DND-41 (cell line): ENCODE results near the gene CAB39L.
"Not testable (repeated sequence)": the region's sequence is repeated elsewhere in the genome, so short reads cannot be mapped to it uniquely, and the experiment has no call there.

ENCODE experiments used
- ATAC-seq: fragments of 200-7000 bp; cut with Tn5 transposase; 3 replicates; pipeline ENCODE4 v1.9.1; 2021; ENCODE audit warnings: low read depth; ENCODE audit not compliant: insufficient read depth
- DNase-seq: peaks from one replicate; pipeline ENCODE4 v3.0.0-alpha.2; 2020
- H2AFZ ChIP-seq: 2 replicates; pipeline ENCODE4 v1.6.0; 2012; ENCODE audit warnings: low read depth, low read length
- H3K27ac ChIP-seq: 2 replicates; pipeline ENCODE4 v1.5.1; 2012; ENCODE audit warnings: low read length, inconsistent platforms
- H3K27me3 ChIP-seq: fragments of 200-600 bp; sonication (generic); 2 replicates; pipeline ENCODE4 v1.6.0; 2012; ENCODE audit warnings: low read length, mild to moderate bottlenecking, inconsistent platforms; ENCODE audit not compliant: insufficient read depth, poor library complexity
- H3K36me3 ChIP-seq: 2 replicates; pipeline ENCODE4 v1.5.1; 2012; ENCODE audit warnings: low read length, inconsistent platforms; ENCODE audit not compliant: insufficient read depth
- H3K4me1 ChIP-seq: 2 replicates; pipeline ENCODE4 v1.5.1; 2012; ENCODE audit warnings: mild to moderate bottlenecking, low read length; ENCODE audit not compliant: insufficient read depth
- H3K4me2 ChIP-seq: 2 replicates; pipeline ENCODE4 v1.6.0; 2012; ENCODE audit warnings: mild to moderate bottlenecking, moderate library complexity, low read length, inconsistent platforms; ENCODE audit not compliant: insufficient read depth
- H3K4me3 ChIP-seq, 2 experiments: fragments of 200-600 bp in 1 of 2; shearing (Covaris generic) in 1 of 2; 2 replicates each; pipeline ENCODE4 v1.5.1; 2012 to 2016; ENCODE audit warnings: inconsistent platforms in 2 of 2, low read length in 2 of 2, mild to moderate bottlenecking in 2 of 2, low read depth in 1 of 2, moderate library complexity in 1 of 2
- H3K79me2 ChIP-seq: 2 replicates; pipeline ENCODE4 v1.6.0; 2012; ENCODE audit warnings: low read length, inconsistent platforms; ENCODE audit not compliant: insufficient read depth
- H3K9ac ChIP-seq: 2 replicates; pipeline ENCODE4 v1.6.0; 2012; ENCODE audit warnings: low read depth, mild to moderate bottlenecking, inconsistent platforms, low read length, moderate library complexity
- H3K9me3 ChIP-seq: 2 replicates; pipeline ENCODE4 v1.5.1; 2012; ENCODE audit warnings: low read length, moderate library complexity, mild to moderate bottlenecking, inconsistent platforms; ENCODE audit not compliant: insufficient read depth, severe bottlenecking
- H4K20me1 ChIP-seq: 2 replicates; pipeline ENCODE4 v1.6.0; 2012; ENCODE audit warnings: low read length; ENCODE audit not compliant: insufficient read depth
- EZH2 ChIP-seq: IDR thresholded peaks from 3 replicates; pipeline ENCODE4 v1.6.1; 2012; ENCODE audit warnings: borderline replicate concordance, low read depth, mild to moderate bottlenecking, moderate library complexity, low read length, inconsistent platforms; ENCODE audit not compliant: severe bottlenecking
- TF ChIP-seq, protein P1 (sequence below): IDR thresholded peaks from 2 replicates; pipeline ENCODE4 v1.5.1; 2012; ENCODE audit warnings: borderline replicate concordance, low read length, moderate library complexity, mild to moderate bottlenecking; ENCODE audit not compliant: poor library complexity, severe bottlenecking; ENCODE audit errors: extremely low read depth

The CAB39L gene

DNA sequence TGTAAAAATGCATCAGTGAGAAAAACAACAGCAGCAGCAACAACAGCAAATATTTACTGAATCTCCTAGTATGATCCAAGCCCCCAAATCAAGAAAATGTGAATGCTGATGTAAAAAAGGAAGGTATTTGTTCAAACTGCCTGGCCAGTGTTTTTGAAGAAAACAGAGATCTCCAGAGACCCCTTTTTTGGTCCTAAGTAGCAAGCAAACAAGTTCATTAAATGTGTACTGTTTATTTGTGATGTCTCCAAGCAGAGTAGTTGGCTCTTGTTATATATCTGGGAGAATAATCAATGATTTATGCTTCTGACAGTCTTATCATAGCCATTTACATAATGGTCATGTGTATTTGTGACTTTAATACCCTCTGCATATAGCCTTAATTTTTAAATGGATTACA is 145.4 kb downstream of the CAB39L start:
- DNase-seq (no peak), ATAC-seq (no peak)
- H3K4me2 ChIP-seq: no peak overlapping the region
- H3K27ac ChIP-seq: no peak overlapping the region
- no peak overlapping the region for H3K4me3 ChIP-seq
- TF ChIP-seq, protein P1, sequence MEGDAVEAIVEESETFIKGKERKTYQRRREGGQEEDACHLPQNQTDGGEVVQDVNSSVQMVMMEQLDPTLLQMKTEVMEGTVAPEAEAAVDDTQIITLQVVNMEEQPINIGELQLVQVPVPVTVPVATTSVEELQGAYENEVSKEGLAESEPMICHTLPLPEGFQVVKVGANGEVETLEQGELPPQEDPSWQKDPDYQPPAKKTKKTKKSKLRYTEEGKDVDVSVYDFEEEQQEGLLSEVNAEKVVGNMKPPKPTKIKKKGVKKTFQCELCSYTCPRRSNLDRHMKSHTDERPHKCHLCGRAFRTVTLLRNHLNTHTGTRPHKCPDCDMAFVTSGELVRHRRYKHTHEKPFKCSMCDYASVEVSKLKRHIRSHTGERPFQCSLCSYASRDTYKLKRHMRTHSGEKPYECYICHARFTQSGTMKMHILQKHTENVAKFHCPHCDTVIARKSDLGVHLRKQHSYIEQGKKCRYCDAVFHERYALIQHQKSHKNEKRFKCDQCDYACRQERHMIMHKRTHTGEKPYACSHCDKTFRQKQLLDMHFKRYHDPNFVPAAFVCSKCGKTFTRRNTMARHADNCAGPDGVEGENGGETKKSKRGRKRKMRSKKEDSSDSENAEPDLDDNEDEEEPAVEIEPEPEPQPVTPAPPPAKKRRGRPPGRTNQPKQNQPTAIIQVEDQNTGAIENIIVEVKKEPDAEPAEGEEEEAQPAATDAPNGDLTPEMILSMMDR: no peak
- no peak for TF ChIP-seq EZH2
- peaks cover 6% of the 10 kb centered on the region for H3K4me1 ChIP-seq
- H3K9me3 ChIP-seq: no peaks in the 10 kb centered on the region
- H4K20me1 ChIP-seq: no peaks in the 10 kb centered on the region
- no peak overlapping the region for H3K9ac ChIP-seq
- no peaks in the 10 kb centered on the region for H3K27me3 ChIP-seq
- no peaks in the 10 kb centered on the region for H3K79me2 ChIP-seq
- peaks cover 9% of the 10 kb centered on the region; the same call in 1 of the 2 replicates for H3K36me3 ChIP-seq
- no peak overlapping the region for H2AFZ ChIP-seq

DNA sequence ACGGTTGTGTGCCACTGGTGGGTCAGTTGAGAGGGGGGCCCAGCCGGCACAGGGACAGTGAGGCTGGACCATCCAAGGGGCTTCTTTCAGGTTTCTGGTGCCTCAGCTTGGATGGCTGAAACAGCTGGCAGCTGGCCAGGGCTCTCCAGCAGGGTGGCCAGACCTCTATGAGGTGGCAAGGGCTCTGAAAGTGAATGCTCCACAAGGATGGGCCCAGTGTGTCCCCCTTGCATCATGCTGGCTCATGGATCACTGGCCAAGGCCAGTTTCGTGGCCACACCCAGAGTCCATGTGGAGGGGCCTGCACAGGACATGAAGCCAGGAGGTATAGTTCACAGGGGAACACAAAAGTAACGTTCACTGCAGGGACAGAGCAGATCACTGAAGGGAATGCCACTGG is 146.5 kb downstream of the CAB39L start:
- no peak for TF ChIP-seq EZH2
- TF ChIP-seq, protein P1: no peak
- no peak overlapping the region for H3K4me3 ChIP-seq
- ATAC-seq: no peak

DNA sequence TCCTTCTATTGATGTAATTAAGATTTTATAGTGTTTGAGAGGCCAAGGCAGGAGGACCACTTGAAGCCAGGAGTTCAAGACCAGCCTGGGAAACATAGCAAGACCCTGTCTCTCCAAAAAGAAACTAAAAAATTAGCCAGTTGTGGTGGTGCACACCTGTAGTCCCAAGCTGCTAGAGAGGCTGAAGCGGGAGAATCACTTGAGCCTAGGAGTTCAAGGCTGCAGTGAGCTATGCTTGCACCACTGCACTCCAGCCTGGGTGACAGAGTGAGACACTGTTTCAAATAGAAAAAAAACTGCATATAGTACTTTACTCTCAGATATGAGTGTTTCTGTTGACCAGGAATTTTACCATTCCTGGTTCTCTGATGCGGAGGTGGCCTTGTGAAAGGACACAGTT is 147.2 kb downstream of the CAB39L start:
- H3K4me3 ChIP-seq: no peak overlapping the region
- no peak overlapping the region for H3K4me2 ChIP-seq
- no peak for TF ChIP-seq EZH2
- TF ChIP-seq, protein P1: no peak
- no peaks in the 10 kb centered on the region for H3K79me2 ChIP-seq
- H3K36me3 ChIP-seq: peaks cover 13% of the 10 kb centered on the region; the same call in 1 of the 2 replicates
- DNase-seq: no peak
- no peaks in the 10 kb centered on the region for H4K20me1 ChIP-seq
- H3K9ac ChIP-seq: no peak overlapping the region
- H2AFZ ChIP-seq: no peak overlapping the region
- H3K9me3 ChIP-seq: no peaks in the 10 kb centered on the region
- H3K4me1 ChIP-seq: peaks cover 5% of the 10 kb centered on the region
- H3K27ac ChIP-seq: no peak overlapping the region
- no peak for ATAC-seq
- H3K27me3 ChIP-seq: no peaks in the 10 kb centered on the region

More for the DNA sequence above, 146.5 kb downstream of the CAB39L start:
- H4K20me1 ChIP-seq: no peaks in the 10 kb centered on the region
- DNase-seq: no peak
- H3K4me1 ChIP-seq: peaks cover 6% of the 10 kb centered on the region
- no peak overlapping the region for H3K27ac ChIP-seq
- H3K9me3 ChIP-seq: no peaks in the 10 kb centered on the region
- no peaks in the 10 kb centered on the region for H3K27me3 ChIP-seq
- no peaks in the 10 kb centered on the region for H3K79me2 ChIP-seq
- H3K9ac ChIP-seq: no peak overlapping the region
- peaks cover 13% of the 10 kb centered on the region; the same call in 1 of the 2 replicates for H3K36me3 ChIP-seq
- no peak overlapping the region for H3K4me2 ChIP-seq
- H2AFZ ChIP-seq: no peak overlapping the region

DNA sequence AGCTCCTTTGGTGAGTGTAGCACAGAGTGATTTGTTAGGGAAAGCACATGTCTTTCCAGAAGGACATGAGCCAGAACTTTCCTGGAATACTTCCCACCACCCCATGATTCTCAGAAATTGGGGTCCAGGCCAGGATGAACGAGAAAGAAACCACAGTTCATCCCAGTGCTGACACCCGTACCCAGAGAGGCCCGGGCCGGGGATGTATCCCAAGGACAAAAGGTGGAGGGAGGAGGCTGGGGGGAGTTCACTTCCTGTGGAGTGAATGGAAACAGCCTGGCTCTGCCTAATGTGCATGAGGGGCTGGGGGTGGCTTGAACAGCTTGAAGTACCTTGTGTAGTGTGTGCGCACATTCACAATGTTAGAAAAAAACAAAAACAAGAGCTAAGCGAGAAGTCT is 148.6 kb downstream of the CAB39L start:
- no peak overlapping the region for H3K27ac ChIP-seq
- no peak for DNase-seq
- H3K4me1 ChIP-seq: no peaks in the 10 kb centered on the region
- no peaks in the 10 kb centered on the region for H3K27me3 ChIP-seq
- TF ChIP-seq, protein P1: no peak
- no peak for TF ChIP-seq EZH2
- no peak overlapping the region for H3K4me2 ChIP-seq
- no peaks in the 10 kb centered on the region for H3K79me2 ChIP-seq
- H2AFZ ChIP-seq: no peak overlapping the region
- H3K36me3 ChIP-seq: peaks cover 16% of the 10 kb centered on the region; the same call in 1 of the 2 replicates
- H3K9ac ChIP-seq: no peak overlapping the region
- no peaks in the 10 kb centered on the region for H3K9me3 ChIP-seq
- H3K4me3 ChIP-seq: no peak overlapping the region
- no peaks in the 10 kb centered on the region for H4K20me1 ChIP-seq
- ATAC-seq: no peak

DNA sequence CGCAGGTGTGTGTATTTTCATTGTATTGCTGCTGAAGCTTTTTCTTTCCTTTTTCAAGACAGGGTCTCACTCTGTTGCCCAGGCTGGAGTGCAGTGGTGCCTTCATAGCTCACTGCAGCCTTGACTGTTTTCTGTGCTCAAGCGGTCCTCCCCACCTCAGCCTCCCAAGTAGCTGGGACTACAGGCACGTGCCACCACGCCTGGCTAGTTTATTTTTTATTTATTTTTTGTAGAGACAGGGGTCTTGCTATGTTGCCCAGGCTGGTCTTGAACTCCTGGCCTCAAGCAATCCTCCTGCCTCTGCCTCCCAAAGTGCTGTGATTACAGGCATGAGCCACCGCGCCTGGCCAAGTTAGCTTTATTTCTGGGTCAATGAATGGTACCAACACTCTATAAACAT is 149.1 kb downstream of the CAB39L start:
- not testable (repeated sequence) for ATAC-seq, H4K20me1 ChIP-seq, H3K4me3 ChIP-seq, H2AFZ ChIP-seq, H3K9ac ChIP-seq, DNase-seq, H3K9me3 ChIP-seq, H3K4me2 ChIP-seq, H3K4me1 ChIP-seq, H3K27ac ChIP-seq, H3K79me2 ChIP-seq, H3K27me3 ChIP-seq
- H3K36me3 ChIP-seq: peaks cover 16% of the 10 kb centered on the region; the same call in 1 of the 2 replicates
